Uterus (tissue), 4 donors: ENCODE measurements around the gene FLNB. TPM values are rescaled to one million over a fixed set of nuclear protein-coding genes. Genes with fewer than 3 reads are reported as not detected.
A peak's percentile ranks its signal among the peaks of the same experiment; 100 is the strongest.

Source experiments
- DNase-seq, 2 donors: peaks; one replicate each; pipeline ENCODE4 v3.0.0-alpha.2; 2019 to 2020
- H3K27ac ChIP-seq, 2 donors: fragments of 200-600 bp; sonication (generic); 1 replicate in 1 of 2; 2 replicates in 1 of 2; pipeline ENCODE4 v1.5.1; 2016 to 2018
- H3K27me3 ChIP-seq, 2 donors: fragments of 200-600 bp; sonication (generic); one replicate each; pipeline ENCODE4 v1.5.1; 2018 to 2019; ENCODE audit warnings: control low read depth in 1 of 2
- H3K36me3 ChIP-seq, 2 donors: fragments of 200-600 bp; sonication (generic); one replicate each; pipeline ENCODE4 v1.5.1; 2019; ENCODE audit warnings: control low read depth in 1 of 2
- H3K4me1 ChIP-seq, 2 donors: fragments of 200-600 bp; sonication (generic); one replicate each; pipeline ENCODE4 v1.5.1; 2018 to 2019; ENCODE audit warnings: control low read depth in 1 of 2
- H3K4me3 ChIP-seq, 2 donors: fragments of 200-600 bp; sonication (generic); 1 replicate in 1 of 2; 2 replicates in 1 of 2; pipeline ENCODE4 v1.5.1; 2018 to 2019; ENCODE audit warnings: mild to moderate bottlenecking in 1 of 2
- H3K9me3 ChIP-seq, 2 donors: fragments of 200-600 bp; sonication (generic); one replicate each; pipeline ENCODE4 v1.5.1; 2019; ENCODE audit warnings: control low read depth in 1 of 2
- POLR2A ChIP-seq, 2 donors: fragments of 450-650 bp; IDR thresholded peaks; one replicate each; pipeline ENCODE4 v1.6.1; 2016; ENCODE audit warnings: antibody characterized with exemption in 2 of 2, mild to moderate bottlenecking in 1 of 2, moderate library complexity in 1 of 2
- intact Hi-C: fragments of 100-400 bp; cut with DNase I; formaldehyde crosslinking; loops from one replicate; pipeline ENCODE4 v1.15.1; 2023; ENCODE audit warnings: low total_unique reads
- total RNA-seq, 4 donors: library from RNA; depleted of rRNA in 3 of 4; stranded (reverse); fragments of >200 nt in 3 of 4; gene quantifications; one replicate each; pipeline versions ENCODE4 v1.1.0 to v1.2.4, GENCODE V29; 2014 to 2023
- TF ChIP-seq, protein P1 (sequence below), 4 experiments: fragments of 200-600 bp in 2 of 4; fragments of 450-650 bp in 2 of 4; sonication (generic) in 2 of 4; IDR thresholded peaks; one replicate each; pipeline ENCODE4 v1.5.1; 2016 to 2019; ENCODE audit warnings: antibody characterized with exemption in 4 of 4, mild to moderate bottlenecking in 2 of 4, moderate library complexity in 1 of 4
- donor health status: DM: yes; HTN: yes; CAD: no.

The FLNB gene
- total RNA-seq, 4 donors from 2014 or later = 52.4 to 283 (median 148) TPM

DNA sequence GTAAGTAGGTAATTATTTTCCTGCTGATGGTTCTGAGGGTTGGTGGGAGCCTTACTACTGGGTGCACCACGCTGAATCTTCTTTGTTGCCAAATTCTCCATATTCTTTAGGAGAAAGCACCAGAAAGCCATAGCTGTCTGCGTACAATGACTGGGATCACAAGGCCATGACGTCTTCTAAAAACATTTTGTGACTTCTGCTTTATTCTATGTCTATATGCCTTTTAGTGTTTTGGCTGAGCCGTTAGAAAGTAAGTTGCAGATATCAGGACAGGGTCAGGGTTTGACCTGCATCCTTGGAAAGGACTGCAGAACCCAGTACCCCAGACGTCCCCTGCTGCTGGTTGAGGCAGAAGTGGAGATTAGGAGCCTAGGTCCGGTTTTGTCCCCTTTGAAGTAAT, 107.0 kb downstream of the FLNB start:
- Histone ChIP-seq H3K9me3 (no peaks in the 10 kb centered on the region), H3K36me3 (no peaks in the 10 kb centered on the region), H3K4me3 (no peak overlapping the region), H3K27ac (peak overlapping the region in 1 of 2 donors; percentile 9), H3K27me3 (no peaks in the 10 kb centered on the region), H3K4me1 (peaks cover 5 to 10% of the 10 kb centered on the region in 2 donors)
- no peak for DNase-seq
- intact Hi-C loops = no loop called here
- TF ChIP-seq, protein P1, sequence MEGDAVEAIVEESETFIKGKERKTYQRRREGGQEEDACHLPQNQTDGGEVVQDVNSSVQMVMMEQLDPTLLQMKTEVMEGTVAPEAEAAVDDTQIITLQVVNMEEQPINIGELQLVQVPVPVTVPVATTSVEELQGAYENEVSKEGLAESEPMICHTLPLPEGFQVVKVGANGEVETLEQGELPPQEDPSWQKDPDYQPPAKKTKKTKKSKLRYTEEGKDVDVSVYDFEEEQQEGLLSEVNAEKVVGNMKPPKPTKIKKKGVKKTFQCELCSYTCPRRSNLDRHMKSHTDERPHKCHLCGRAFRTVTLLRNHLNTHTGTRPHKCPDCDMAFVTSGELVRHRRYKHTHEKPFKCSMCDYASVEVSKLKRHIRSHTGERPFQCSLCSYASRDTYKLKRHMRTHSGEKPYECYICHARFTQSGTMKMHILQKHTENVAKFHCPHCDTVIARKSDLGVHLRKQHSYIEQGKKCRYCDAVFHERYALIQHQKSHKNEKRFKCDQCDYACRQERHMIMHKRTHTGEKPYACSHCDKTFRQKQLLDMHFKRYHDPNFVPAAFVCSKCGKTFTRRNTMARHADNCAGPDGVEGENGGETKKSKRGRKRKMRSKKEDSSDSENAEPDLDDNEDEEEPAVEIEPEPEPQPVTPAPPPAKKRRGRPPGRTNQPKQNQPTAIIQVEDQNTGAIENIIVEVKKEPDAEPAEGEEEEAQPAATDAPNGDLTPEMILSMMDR (IDR thresholded peaks at IDR 0.05) = no peak
- TF ChIP-seq POLR2A (IDR thresholded peaks at IDR 0.05) = no peak

DNA sequence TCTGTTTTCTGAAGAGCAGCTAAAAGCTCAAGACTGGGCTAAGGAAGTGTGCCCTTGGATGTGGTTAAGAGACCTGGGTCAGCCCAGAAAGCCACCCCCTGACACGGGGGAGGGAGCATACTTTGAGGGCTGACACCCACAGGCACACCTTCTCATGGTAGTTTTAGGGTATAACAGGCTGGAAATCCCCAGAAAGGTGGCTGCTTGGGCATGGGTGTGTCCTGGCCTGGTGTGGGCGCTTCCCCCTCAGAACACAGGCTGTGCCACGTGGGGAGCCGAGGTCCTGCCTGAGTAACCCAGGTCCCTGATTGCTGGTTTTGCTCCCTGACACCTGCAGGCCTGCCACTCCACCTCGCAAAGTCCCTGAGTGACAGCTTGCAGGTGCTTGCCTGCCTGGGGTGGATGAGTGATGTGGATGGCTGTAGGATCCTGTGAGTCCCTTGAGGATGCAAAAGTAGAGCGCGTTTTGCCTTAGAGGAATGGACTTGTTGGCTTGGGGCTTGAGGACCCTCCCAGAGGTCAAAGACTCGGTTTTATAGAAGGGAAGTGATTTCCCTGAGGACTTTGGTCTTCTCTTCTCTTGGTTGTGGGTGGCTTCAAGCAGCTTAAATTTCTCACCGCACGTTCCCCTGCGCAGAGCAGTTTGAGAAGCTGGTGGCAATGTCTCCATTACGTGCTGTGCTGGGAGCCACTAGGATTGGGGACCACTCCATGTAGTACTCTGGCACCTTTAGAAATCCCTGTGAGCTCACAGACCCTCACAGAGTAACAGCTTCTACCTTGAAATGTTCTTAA, 108.1 kb downstream of the FLNB start:
- no peak for DNase-seq
- Histone ChIP-seq H3K4me3 (no peak overlapping the region), H3K36me3 (no peaks in the 10 kb centered on the region), H3K27ac (peak overlapping the region; percentile 70 to 83), H3K27me3 (no peaks in the 10 kb centered on the region), H3K4me1 (peaks cover 5 to 10% of the 10 kb centered on the region in 2 donors), H3K9me3 (no peaks in the 10 kb centered on the region)
- intact Hi-C loops = no loop called here
- TF ChIP-seq, protein P1 (IDR thresholded peaks at IDR 0.05) = no peak
- TF ChIP-seq POLR2A (IDR thresholded peaks at IDR 0.05) = no peak

DNA sequence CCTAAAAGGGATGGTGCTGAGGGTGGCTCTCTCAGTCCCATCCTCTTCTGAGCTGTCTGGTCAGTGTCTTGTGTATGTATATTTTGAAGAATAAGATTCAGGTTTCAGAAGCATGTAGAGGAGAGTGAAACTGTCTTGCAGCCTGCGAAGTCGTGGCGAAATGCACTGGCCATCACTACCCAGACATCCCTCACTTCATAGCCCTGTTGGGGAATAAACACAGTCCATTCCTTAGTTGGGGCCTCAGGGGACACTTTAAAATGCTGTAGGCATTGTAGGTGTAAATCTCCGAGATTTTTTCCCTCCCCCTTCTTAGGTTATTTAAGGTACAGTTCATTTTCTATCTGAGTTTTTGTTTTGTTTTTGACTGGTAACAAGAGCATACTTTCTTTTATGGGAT, 108.8 kb downstream of the FLNB start:
- H3K4me3 ChIP-seq = peak overlapping the region in 1 of 2 donors; percentile 10
- peaks cover 5 to 10% of the 10 kb centered on the region in 2 donors for H3K4me1 ChIP-seq
- no peaks in the 10 kb centered on the region for H3K9me3 ChIP-seq
- intact Hi-C loops = no loop called here
- no peaks in the 10 kb centered on the region for H3K36me3 ChIP-seq
- DNase-seq = no peak
- peak overlapping the region; percentile 70 to 83 for H3K27ac ChIP-seq
- H3K27me3 ChIP-seq = no peaks in the 10 kb centered on the region
- TF ChIP-seq POLR2A (IDR thresholded peaks at IDR 0.05) = no peak
- TF ChIP-seq, protein P1 (IDR thresholded peaks at IDR 0.05) = no peak

DNA sequence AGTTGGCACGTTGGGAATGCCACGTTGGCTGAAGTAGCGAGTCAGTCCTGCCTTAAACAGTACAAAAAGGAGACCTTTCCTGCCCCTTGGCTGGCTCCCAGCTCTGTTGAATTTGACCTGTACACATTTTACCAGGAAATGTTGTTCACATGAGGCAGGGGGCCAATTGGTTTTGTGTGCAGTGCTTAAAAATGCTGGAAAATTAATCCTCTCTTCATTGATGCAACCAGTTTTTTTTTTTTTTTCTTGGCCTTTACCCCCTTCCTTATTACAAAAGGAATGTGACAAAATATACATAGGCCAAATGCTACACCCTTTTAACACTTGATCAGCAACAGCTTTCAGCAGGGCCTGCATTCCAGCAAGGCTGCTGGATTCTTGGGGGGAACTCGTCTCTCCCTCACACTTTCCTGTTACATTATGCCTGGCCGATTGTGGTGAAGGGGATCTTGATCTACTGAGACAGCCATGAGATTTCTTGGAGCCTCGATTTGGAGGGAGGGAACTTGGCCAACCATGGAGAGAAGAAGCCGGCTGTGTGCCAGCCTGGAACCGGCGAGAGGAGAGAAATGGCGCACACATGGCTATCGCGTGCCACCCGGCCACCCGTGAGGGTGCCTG, 109.4 kb downstream of the FLNB start:
- no peaks in the 10 kb centered on the region for H3K27me3 ChIP-seq
- H3K4me3 ChIP-seq = peak overlapping the region in 1 of 2 donors; percentile 10
- peak; percentile 55 to 78 for DNase-seq
- TF ChIP-seq POLR2A (IDR thresholded peaks at IDR 0.05) = no peak
- TF ChIP-seq, protein P1 (IDR thresholded peaks at IDR 0.05) = no peak
- no peaks in the 10 kb centered on the region for H3K36me3 ChIP-seq
- H3K4me1 ChIP-seq = peaks cover 5 to 10% of the 10 kb centered on the region in 2 donors
- intact Hi-C loops = no loop called here
- no peaks in the 10 kb centered on the region for H3K9me3 ChIP-seq
- peak overlapping the region; percentile 70 to 83 for H3K27ac ChIP-seq

DNA sequence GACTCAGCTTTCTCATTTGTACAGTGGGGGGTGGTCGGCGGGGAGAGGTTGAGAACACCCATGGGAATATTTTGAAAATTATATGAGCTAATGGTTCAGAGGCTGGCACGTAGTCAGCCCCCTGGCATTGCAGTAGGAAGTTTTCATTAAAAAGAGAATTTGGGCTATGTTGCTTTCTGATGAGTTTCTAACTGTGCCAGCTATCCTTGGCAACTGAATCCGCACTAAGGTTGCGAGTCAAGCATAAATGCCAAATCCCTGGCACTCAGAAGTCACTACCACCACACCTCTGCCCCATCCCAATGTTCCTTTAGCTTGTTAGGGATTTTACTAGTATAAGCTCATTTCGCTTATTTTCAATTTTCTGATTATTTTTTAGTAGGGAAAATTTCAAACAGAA, 111.0 kb downstream of the FLNB start:
- Histone ChIP-seq H3K36me3 (no peaks in the 10 kb centered on the region), H3K27me3 (no peaks in the 10 kb centered on the region), H3K27ac (peak overlapping the region in 1 of 2 donors; percentile 44), H3K4me1 (peaks cover 5 to 10% of the 10 kb centered on the region in 2 donors), H3K4me3 (no peak overlapping the region), H3K9me3 (no peaks in the 10 kb centered on the region)
- intact Hi-C loops = no loop called here
- no peak for DNase-seq
- TF ChIP-seq, protein P1 (IDR thresholded peaks at IDR 0.05) = no peak
- TF ChIP-seq POLR2A (IDR thresholded peaks at IDR 0.05) = no peak
